A549 (cell line): ENCODE results near the gene RNASE3. TPM values are rescaled to one million over a fixed set of nuclear protein-coding genes. Genes with fewer than 3 reads are reported as not detected.
"Not testable (repeated sequence)": the region's sequence is repeated elsewhere in the genome, so short reads cannot be mapped to it uniquely, and the experiment has no call there.

Experiments
- ATAC-seq, 2 experiments: fragments of 200-7000 bp in 1 of 2; fragments of >200 bp in 1 of 2; cut with Nextera tagmentation in 1 of 2; cut with Tn5 transposase in 1 of 2; 3 replicates each; pipeline versions ENCODE4 v1.8.0 to v1.9.1; 2018 to 2020; ENCODE audit warnings: mild to moderate bottlenecking in 1 of 2, moderate library complexity in 1 of 2
- CTCF ChIA-PET: fragments of 300-600 bp; sonication (Branson Sonifier 250); formaldehyde crosslinking; extraction: SDS; loops from one replicate; lab custom pipeline; 2021; ENCODE audit warnings: antibody characterized with exemption, inconsistent platforms; lab: Yijun Ruan, JAX
- POLR2A ChIA-PET: fragments of 350-600 bp; formaldehyde crosslinking; extraction: SDS; loops from one replicate; lab custom pipeline; 2021; ENCODE audit warnings: antibody characterized with exemption, inconsistent platforms; lab: Yijun Ruan, JAX
- DNase-seq, 2 experiments: peaks; one replicate each; pipeline versions ENCODE4 v3.0.0 to v3.0.0-alpha.2; 2011 to 2016; ENCODE audit warnings: low read depth in 1 of 2, low spot score in 1 of 2
- FAIRE-seq: peaks from 2 replicates; lab custom pipeline; 2011; peaks lifted over from hg19 to GRCh38; lab: Jason Lieb, UNC
- H3K27ac ChIP-seq, 2 experiments: fragments of >200 bp; sonication (Bioruptor Twin); formaldehyde crosslinking; 3 replicates each; pipeline ENCODE4 v1.5.1; 2016 to 2017
- H3K4me1 ChIP-seq: fragments of >200 bp; sonication (Bioruptor Twin); formaldehyde crosslinking; 3 replicates; pipeline ENCODE4 v1.6.1; 2016
- H3K4me2 ChIP-seq: fragments of >200 bp; sonication (Bioruptor Twin); formaldehyde crosslinking; 3 replicates; pipeline ENCODE4 v1.6.1; 2016
- H3K4me3 ChIP-seq: fragments of >200 bp; sonication (Bioruptor Twin); formaldehyde crosslinking; 3 replicates; pipeline ENCODE4 v1.5.1; 2016
- H3K9me3 ChIP-seq: fragments of >200 bp; sonication (Bioruptor Twin); formaldehyde crosslinking; 3 replicates; pipeline ENCODE4 v1.6.1; 2016
- CEBPB ChIP-seq, 2 experiments: fragments of >200 bp in 1 of 2; sonication (Bioruptor Twin) in 1 of 2; formaldehyde crosslinking in 1 of 2; IDR thresholded peaks; 2 replicates each; pipeline ENCODE4 v1.6.1; 2012 to 2016
- E2F6 ChIP-seq: IDR thresholded peaks from 2 replicates; pipeline ENCODE4 v1.6.1; 2012; ENCODE audit warnings: low read depth, borderline replicate concordance
- HDAC2 ChIP-seq: fragments of 200-600 bp; sonication (generic); IDR thresholded peaks from 2 replicates; pipeline ENCODE4 v1.6.1; 2016
- MAFK ChIP-seq: fragments of 450-650 bp; IDR thresholded peaks from 2 replicates; pipeline ENCODE4 v1.6.1; 2014; ENCODE audit not compliant: partially characterized antibody
- MAX ChIP-seq: IDR thresholded peaks from 2 replicates; pipeline ENCODE4 v1.6.1; 2012
- MAZ ChIP-seq: fragments of 150-350 bp; IDR thresholded peaks from 2 replicates; pipeline ENCODE4 v1.6.1; 2014; ENCODE audit warnings: antibody characterized with exemption, low read depth, low read length, borderline replicate concordance
- MYC ChIP-seq: IDR thresholded peaks from 2 replicates; pipeline ENCODE4 v1.6.1; 2012; ENCODE audit warnings: mild to moderate bottlenecking, inconsistent platforms, low read length, improper control_type of control experiment, borderline replicate concordance
- NFE2L2 ChIP-seq: fragments of 150-350 bp; conservative IDR thresholded peaks from 2 replicates; pipeline ENCODE4 v1.6.1; 2014; ENCODE audit warnings: low read length
- PBX3 ChIP-seq: IDR thresholded peaks from 2 replicates; pipeline ENCODE4 v1.6.1; 2012
- POLR2AphosphoS2 ChIP-seq: conservative IDR thresholded peaks from 2 replicates; pipeline ENCODE4 v1.6.1; 2012; ENCODE audit warnings: low read length, improper control_type of control experiment, inconsistent platforms
- RFX5 ChIP-seq: fragments of 450-650 bp; IDR thresholded peaks from 2 replicates; pipeline ENCODE4 v1.7.1; 2014; ENCODE audit warnings: antibody characterized with exemption, mild to moderate bottlenecking, moderate library complexity
- SREBF2 ChIP-seq: fragments of 450-650 bp; IDR thresholded peaks from 2 replicates; pipeline ENCODE4 v1.6.1; 2014; ENCODE audit warnings: mild to moderate bottlenecking, moderate library complexity
- TP53 ChIP-seq: fragments of 250-450 bp; sonication (Bioruptor Pico); IDR thresholded peaks from 2 replicates; pipeline ENCODE4 v1.5.0; 2021; ENCODE audit warnings: mild to moderate bottlenecking, moderate library complexity
- WGBS: methylation state at CpG from one replicate; pipeline ENCODE4 v1.1.6; 2017; ENCODE audit errors: missing lambda C conversion rate; 5-methylcytosine and 5-hydroxymethylcytosine counted together
- polyA plus RNA-seq, 4 experiments: library from polyadenylated mRNA; depleted of rRNA in 3 of 4; stranded (reverse); fragments of >200 nt; fragmentation: RNase III in 1 of 4; extraction: RNeasy Plus Mini Kit Qiagen cat#74134 plus additional on column Dnase treatment in 1 of 4; gene quantifications; 2 replicates in 3 of 4; 3 replicates in 1 of 4; pipeline ENCODE4 v1.2.3, GENCODE V29; 2011 to 2017
- TF ChIP-seq, protein P1 (sequence below): fragments of 250-450 bp; sonication (Bioruptor Pico); IDR thresholded peaks from 2 replicates; pipeline ENCODE4 v1.5.0; 2020; ENCODE audit warnings: low read depth, mild to moderate bottlenecking, moderate library complexity

Gene RNASE3
- polyA plus RNA-seq, 2 of the 4 experiments (the other 2 are of a cell fraction), result not detected

DNA sequence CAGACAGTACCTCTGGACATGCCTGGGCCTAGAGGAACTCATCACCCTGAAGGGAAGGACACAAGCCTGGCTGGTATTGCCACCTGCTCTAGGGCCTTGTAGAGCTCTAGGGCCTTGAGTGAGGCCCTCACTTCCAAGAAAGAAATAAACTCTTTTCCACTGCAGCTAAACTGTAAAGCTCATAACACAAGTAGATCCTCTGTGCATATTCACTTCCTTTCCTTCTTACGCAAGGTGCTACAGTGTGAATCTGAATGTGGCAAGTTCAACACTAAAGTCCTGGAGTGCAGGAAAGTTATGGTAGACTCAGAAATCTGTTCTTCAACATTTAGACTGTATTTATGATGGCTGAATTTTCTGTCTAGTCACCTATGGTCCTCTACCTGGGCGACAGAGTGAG, 14.5 kb downstream of the RNASE3 start (continued):
- TF ChIP-seq MAX (no peak), MYC (no peak), E2F6 (no peak)

- no peaks in the 10 kb centered on the region for H3K9me3 ChIP-seq
- no peak overlapping the region for H3K4me3 ChIP-seq
- no peak for ATAC-seq
- no peaks in the 10 kb centered on the region for H3K4me1 ChIP-seq
- no peak for DNase-seq
- H3K4me2 ChIP-seq, result no peak overlapping the region
- WGBS, result 64% methylated on average over 1 of the region's 1 CpG
- H3K27ac ChIP-seq, result no peak overlapping the region
- ChIA-PET POLR2A (no interaction called here), CTCF (interaction anchor here (1.2 kb wide), 1 partner anchor 66 kb away, joined by 3 read pairs; no protein-coding TSS in a partner anchor)
- TF ChIP-seq MAZ (no peak), NFE2L2 (no peak), TP53 (no peak), POLR2AphosphoS2 (no peak), RFX5 (no peak), HDAC2 (no peak), PBX3 (no peak), MAX (no peak), MAFK (no peak), SREBF2 (no peak)
- TF ChIP-seq, protein P1, sequence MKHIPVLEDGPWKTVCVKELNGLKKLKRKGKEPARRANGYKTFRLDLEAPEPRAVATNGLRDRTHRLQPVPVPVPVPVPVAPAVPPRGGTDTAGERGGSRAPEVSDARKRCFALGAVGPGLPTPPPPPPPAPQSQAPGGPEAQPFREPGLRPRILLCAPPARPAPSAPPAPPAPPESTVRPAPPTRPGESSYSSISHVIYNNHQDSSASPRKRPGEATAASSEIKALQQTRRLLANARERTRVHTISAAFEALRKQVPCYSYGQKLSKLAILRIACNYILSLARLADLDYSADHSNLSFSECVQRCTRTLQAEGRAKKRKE (CRISPR knock-in tag), result no peak
- FAIRE-seq, result no peak
Measured at GRCh38 chr14:20907214-20907613, 16.0 kb downstream of the RNASE3 start.

DNA sequence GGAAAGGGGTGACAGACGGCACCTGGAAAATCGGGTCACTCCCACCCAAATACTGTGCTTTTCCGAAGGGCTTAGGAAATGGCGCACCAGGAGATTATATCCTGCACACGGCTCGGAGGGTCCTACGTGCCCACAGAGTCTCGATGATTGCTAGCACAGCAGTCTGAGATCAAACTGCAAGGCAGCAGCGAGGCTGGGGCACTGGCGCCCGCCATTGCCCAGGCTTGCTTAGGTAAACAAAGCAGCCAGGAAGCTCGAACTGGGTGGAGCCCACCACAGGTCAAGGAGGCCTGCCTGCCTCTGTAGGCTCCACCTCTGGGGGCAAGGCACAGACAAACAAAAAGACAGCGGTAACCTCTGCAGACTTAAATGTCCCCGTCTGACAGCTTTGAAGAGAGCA, 19.6 kb downstream of the RNASE3 start:
- POLR2A ChIA-PET, CTCF ChIA-PET, DNase-seq, H3K4me3 ChIP-seq, H3K4me1 ChIP-seq, H3K9me3 ChIP-seq, ATAC-seq, H3K27ac ChIP-seq, H3K4me2 ChIP-seq, FAIRE-seq: not testable (repeated sequence)
- 35% methylated on average over 10 of the region's 14 CpGs for WGBS

DNA sequence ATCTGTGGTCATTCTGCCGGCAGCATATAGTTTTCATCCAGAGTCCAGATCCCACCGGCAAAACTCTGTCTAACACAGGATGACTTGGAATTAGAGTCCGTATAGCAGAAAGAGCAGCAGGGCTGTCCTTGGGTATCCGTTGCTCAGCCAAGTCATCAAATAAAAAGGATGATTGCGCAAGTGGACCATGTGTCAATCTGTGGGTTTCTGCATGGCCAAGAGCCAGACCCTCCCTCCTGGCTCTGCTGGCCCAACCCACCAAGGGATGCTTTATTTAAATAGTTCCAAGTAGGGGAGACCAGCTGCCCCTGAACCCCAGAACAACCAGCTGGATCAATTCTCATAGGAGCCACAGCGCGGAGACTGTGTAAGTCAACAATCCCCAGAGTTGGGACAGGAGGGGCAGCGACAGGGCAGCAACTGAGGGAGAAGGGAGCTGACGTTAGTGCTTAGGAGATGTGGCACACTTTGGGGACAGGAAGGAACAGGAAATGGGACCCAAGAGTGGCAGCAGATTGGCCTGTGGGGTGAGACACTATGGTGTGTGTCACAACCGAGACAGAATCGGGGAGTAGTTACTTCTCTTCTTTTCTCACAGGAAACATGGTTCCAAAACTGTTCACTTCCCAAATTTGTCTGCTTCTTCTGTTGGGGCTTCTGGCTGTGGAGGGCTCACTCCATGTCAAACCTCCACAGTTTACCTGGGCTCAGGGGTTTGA, 28.0 kb downstream of the RNASE3 start:
- H3K27ac ChIP-seq, H3K4me3 ChIP-seq, DNase-seq: not testable (repeated sequence)
- WGBS, result 59% methylated on average over 11 of the region's 11 CpGs
- TF ChIP-seq CEBPB (IDR thresholded peaks at IDR 0.05), result peak; percentile 22 to 29; a peak in 2 of 4 replicates
- TF ChIP-seq, all 56 proteins: peak for 1; not testable (repeated sequence) for 55
- POLR2A ChIA-PET, H3K4me1 ChIP-seq, ATAC-seq, H3K9me3 ChIP-seq, H3K4me2 ChIP-seq, FAIRE-seq: not testable (repeated sequence)
- CTCF ChIA-PET, result interaction anchor here (2.1 kb wide), 1 partner anchor 52 kb away, joined by 6 read pairs; no protein-coding TSS in a partner anchor

GRCh38 chr14:20923766-20924297, 32.6 kb downstream of the RNASE3 start:
- H3K4me3 ChIP-seq, H3K4me2 ChIP-seq, DNase-seq, H3K4me1 ChIP-seq, POLR2A ChIA-PET, H3K27ac ChIP-seq, FAIRE-seq, H3K9me3 ChIP-seq, ATAC-seq: not testable (repeated sequence)
- WGBS, result 0% methylated on average over 2 of the region's 2 CpGs
- CTCF ChIA-PET, result interaction anchor here (0.8 kb wide), 1 partner anchor 430 kb away, joined by 3 read pairs; no protein-coding TSS in a partner anchor
